GM18519 (cell line): Measurements from ENCODE around the gene KSR2.
"Not testable (repeated sequence)": the region's sequence is repeated elsewhere in the genome, so short reads cannot be mapped to it uniquely, and the experiment has no call there.

ENCODE experiments used
- ATAC-seq: cut with Tn5 transposase; IDR thresholded peaks from one replicate; pipeline ENCODE4 v1.9.1; 2021; ENCODE audit warnings: mild to moderate bottlenecking, moderate library complexity; ENCODE audit not compliant: unreplicated experiment, low FRiP score

KSR2 gene

DNA sequence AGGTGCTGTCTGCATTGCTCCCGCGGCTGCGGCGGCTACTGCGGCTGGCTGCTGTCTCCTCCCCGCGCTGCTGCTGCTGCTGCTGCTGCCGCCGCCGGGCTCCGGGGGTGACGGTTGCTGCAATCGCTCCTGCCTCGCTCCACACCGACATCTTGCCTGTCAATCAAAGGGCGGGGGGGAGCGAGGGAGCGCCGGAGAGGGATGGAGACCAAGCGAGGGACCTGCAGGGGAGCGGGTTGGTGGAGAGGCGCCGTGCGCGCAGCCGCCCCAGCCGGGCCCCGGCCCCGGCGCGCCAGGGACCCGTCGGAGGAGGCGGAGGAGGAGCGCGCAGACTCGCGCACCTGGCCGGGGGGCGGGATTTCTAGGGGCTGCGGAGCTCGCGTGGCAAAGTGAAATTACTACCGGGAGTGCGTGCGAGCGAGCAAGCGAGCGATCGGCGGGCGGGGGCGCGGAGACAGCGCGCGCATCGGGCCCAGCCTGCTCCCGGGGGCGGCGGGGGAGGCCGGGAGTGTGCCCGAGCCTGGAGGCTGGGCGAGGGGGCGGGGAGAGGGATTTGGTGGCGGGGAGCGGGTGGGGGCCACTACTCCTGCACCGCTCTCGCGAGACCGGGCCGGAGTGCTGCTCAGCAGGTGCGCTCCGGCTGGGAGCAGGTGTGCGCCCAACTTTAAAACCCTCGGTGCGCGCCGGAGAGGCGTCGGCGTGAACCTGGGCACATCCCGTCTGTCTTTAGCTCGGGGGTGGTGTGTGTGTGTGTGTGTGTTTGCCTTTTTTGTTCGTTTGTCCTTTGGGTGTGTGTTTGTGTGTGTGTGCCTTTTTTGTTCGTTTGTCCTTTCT is at the start of gene KSR2:
Gene KSR2, minus strand, starts transcription at position 165 of the 834 bp plus-strand sequence. CDS start 735 bp downstream, outside the sequence.
- peak; percentile 82 for ATAC-seq

DNA sequence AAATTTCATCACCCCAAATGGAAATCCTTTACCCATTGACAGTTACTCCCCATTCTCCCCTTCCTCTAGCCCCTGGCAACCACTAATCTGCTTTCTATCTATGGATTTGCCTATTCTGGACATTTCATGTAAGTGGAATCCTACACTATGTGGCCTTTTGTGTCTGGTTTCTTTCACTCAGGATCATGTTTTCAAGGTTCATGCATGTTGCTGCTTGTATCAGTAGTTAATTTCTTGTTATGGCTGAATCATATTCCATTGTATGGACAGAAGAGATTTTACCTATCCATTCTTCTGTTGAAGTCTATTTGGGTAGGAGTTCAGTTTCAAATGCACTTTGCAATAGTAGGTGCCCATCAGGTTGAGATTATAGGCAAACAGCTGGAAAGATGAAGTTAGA is 49.1 kb upstream of the KSR2 start:
- ATAC-seq = no peak

DNA sequence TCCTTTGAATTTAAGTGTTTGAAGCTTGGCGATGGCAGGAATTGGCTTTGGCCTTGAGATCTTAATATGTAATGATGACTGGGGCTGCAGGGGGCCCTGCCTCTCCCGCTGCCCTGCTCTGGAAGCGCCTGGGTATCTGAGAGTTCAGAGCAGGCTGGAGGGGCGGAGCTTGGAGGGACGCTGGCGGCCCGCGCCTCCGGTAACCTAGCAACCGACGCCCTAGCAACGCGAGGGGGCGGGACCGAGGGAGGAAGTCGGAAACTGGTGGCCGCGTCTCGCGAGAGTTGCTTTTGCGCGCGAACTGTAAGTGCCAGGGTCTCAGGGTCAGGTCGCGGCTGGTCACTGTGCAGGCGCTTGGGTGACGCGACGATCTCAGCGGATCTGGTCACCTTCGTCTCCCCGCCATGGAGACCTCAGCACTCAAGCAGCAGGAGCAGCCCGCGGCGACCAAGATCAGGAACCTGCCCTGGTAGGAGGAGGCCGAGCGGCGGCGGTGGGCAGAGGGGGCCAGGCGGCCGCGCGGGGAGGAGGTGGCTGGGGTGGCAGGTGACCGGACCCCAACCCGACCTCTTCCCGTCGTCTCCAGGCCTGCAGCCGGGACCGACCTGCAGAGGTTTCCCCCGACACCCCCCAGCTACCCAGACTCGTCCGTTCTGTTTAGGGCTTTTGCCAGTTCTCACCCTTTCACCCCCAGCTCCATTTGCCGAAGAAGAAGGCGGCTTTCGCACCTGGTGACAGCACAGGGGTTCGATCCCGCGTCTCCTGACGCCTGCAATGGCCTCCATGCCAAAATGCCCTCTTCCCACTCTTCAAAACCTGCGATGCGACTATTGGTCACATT is 47.9 kb upstream of the KSR2 start, which contains the start of gene RFC5:
Gene RFC5, plus strand, starts transcription at position 280 of the 841 bp plus-strand sequence. Its CDS starts 125 bp downstream, at position 405.
- peak; percentile 97 for ATAC-seq

DNA sequence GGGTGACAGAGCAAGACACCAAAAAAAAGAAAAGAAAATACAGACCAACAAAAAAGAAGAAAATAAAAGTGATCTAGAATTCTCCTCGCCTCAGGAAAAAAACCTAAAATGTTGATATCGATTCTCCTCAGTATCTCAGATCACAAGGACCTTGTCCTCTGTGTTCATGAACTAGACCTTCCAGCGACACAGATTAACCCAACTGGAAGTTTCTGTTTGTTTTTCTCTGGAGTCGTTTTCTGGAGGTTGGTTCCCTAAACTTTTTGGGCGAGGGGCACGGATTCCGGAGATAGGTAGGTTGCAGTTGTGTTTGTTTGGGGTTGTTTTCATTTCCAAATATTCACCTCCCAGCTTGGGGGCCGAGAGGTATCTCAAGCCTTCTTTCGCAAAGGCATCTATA is 47.2 kb upstream of the KSR2 start:
- no peak for ATAC-seq

DNA sequence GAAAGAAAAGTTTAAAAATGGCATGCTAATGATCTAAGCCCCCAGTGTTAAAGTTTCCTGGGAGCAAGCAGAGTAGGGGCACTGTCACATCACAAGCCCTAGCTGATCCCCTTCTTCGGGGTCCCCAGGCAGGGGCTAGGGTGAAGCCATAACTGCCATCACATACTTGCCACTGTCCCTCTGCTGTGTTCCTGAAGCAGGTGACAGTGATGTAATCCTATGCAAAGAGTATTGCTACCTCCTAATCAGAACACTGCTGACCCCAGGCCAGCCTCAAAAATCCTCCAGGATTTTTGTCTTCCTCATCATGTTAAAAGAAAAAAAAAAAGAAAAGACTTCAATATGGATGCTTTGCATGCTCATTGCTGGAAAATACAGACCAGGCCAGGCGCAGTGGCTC is 46.5 kb upstream of the KSR2 start:
- ATAC-seq = no peak

DNA sequence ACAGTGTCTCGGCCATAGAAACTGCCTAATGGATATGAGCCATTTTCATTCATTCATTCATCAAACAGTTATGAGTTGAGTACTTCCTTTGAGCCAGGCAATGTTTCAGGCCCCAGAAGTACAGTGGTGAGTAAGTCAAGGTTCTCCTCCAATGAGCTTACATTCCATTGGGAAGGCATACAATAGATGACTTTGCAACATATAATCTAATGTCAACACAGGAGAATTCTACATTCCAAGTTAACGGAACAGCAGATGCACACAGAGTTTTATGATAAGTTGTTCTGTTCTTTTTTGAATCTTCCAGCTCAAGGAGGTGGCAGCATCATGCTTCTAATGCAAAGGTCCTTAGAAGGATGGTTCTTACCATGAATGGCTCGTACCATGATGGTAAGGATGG is 44.5 kb upstream of the KSR2 start:
- no peak for ATAC-seq

DNA sequence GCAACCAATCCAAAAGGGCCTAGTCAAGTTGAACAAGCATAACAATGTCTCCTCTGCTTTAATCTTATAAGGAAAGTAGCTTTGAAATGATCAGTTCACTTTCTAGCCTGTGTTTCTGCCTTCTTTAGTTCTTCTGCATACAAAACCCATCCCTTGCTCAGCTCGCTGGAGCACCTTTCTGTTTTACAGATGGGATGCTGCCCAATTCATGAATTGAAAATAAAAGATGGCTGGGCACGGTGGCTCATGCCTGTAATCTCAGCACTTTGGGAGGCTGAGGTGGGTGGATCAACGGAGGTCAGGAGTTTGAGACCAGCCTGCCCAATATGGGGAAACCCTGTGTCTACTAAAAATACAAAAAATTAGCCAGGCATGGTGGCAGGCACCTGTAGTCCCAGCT is 43.2 kb upstream of the KSR2 start:
- ATAC-seq = no peak

DNA sequence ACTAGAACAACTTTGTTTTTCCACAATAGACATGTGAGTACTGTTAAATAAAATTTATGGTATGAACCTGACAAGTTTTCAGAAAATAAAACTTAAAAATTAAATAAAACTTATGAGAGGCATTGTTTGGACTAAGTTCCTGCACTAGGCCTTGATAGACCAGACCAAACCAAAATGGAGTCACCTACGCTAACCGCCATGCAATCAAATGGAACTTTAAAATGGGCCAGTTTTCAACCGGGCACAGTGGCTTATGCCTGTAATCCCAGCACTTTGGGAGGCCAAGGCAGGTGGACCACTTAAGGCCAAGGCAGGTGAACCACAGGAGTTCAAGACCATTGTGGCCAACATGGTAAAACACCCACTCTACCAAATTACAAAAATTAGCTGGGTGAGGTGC is 42.6 kb upstream of the KSR2 start:
- ATAC-seq = no peak

DNA sequence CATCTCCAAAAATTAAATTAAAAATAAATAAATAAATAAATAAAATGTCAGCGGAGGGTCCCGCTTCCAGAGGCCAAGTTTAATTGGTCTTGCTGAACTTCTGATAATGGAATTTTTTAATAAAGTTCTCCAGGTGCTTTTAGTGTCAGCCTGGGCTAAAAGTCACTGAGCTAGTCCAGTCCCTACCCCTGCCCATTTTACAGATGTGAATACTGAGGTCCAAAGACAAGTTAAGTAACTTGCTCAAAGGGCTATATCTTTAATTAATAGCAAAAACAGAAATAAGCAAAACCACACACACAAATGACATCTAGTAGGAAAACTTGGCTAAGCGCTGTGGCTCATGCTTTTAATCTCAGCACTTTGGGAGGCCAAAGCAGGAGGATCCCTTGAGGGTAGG is 42.1 kb upstream of the KSR2 start:
- no peak for ATAC-seq

DNA sequence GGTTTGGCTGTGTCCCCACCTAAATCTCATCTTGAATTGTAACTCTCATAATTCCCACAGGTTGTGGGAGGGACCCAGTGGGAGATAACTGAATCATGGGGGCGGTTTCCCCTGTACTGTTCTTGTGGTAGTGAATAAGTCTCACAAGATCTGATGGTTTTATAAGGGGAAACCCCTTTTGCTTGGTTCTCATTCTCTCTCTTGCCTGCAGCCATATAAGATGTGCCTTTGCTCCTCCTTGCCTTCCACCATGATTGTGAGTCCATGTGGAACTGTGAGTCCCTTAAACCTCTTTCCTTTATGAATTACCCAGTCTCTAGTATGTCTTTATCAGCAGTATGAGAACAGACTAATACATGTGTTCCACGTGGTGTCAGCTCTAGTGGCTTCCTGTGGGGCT is 31.0 kb upstream of the KSR2 start:
- not testable (repeated sequence) for ATAC-seq

DNA sequence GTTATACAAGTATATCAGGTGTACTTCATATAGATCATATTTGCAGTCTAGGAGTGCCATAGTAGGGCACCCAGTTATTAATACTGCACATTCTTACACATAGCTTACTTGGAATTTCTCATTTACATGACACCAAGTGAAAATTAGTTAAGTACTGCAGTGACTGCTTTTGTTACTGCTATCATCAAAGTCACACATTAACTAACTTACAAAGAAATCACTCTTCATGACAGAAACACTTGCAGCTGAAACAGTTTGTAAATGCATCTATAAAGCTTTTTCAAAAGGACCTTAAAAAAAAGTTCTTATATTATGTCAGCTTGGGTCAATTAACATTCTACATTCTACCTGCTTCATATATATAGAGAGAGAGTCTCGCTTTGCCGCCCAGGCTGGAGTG is 29.9 kb upstream of the KSR2 start:
- ATAC-seq = no peak

DNA sequence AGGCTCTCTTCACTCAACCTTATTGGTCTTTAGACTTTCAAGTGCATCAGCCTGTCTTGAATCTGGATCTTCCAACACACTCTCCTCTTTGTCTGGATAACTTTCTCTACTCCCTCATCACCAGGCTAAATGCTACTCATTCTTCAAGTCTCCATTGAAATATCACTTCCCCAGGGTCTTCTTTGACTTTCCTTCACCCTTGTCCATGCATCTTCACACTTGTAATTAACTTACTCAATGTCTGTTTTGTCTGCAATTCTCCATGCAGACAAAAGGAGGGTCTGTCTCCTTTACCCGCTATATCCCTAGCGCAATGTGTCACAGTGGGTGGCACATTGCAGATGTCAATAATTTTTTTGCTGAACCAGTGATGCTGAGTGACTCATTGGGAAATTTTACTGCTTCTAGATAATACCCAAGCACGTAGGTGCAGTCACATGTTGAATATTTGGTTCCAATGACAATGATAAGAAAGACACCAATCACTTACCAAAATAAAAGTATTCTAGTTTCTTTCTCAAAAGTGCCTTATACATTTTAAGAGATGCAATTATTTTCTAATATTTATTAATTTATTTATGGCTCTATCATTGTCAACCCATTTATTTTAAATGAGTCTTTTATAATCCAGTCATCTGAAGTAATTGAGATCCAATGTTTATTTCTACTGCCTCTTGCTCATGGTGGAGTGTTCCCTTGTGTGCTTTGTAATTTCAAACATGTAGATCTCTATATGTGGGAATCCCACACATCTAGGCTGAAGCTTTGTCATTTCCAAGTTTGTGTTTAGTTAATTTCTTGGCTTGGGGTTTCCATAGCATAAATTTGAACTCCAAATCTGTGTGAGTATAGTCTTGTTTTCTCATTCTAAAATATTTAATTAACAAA is 26.0 kb upstream of the KSR2 start:
- ATAC-seq = no peak

DNA sequence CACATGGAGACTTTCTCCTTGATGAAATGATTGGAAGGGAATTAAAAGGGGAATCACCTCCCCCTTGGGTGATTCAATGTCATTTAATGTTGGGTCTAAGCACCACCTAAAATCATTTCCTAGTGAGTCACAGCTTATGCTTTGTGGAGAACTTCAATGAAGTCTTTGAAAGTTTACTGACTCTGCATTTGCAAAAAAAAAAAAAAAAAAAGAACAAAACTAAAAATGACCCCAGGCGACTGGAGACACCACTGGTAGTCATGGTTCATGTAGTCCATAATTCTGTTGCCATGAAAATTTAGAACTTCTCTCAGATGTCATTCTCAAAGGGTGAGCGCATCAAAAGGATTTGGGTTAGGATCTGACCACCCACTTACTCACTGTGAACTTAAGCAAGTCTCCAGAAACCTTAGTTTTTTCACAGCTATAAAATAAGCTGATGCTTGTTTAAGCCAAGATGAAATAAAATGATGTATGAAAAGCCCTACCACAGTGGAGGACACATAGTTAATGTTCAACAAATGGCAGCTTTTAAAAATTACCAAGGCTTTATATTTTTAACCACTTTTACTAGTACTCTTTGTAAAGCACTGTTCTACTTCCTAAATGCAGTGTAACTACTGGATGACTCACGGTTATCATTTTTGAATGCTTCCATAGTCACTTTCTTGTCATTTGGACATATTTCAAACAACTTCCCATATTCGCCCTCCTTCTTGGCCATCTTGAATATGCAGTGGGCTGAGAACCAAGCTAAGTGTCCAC is 18.1 kb upstream of the KSR2 start:
- ATAC-seq = no peak

DNA sequence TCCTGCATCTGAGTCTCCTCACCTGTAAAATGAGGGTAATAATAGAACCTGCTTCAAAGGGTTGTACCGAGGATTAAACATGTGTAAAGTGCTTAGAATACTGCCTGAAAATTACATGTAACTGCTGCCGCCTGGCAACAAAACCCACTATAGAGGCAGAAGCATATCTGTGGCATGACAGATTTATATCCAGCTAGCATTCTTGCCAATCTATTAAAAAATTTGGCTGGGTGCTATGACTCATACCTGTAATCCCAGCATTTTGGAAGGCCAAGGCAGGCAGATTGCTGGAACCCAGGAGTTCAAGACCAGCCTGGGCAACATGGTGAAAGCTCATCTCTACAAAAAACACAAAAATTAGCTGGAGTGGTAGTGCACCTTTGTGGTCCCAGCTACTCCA is 16.4 kb upstream of the KSR2 start:
- no peak for ATAC-seq

DNA sequence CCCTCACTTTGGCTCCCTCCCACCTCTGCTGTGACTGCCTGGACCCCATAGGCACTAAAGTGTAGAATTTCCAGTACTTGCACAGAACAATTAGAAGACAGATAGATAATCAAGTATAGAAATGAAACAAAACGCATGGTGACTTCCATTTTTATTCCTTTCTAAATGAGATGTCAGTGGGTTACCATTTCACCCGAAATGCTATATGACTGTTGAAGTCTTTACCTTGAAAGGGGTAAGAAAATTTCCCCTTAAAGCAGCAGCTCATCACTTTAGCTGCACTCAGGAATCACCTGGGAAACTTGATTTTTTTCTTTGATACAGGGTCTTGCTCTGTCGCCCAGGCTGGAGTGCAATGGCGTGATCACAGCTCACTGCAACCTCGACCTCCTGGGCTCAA is 12.5 kb upstream of the KSR2 start:
- ATAC-seq = no peak

DNA sequence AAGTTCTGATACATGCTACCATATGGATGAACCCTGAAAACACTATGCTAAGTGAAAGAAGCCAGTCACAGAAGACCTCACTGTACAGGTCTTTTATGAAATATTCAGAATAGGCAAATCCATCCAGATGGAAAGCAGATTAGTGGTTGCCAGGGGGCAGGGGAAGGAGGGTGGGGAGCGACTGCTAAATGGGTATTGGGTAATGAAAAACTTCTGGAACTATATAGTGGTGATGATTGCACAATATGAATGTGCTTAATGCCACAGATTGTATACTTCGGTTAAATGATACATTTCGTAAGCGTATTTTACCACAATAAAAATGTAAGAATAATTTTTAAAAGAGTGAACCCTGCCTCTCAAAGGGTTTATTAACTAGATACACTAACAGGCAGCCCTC is 11.8 kb upstream of the KSR2 start:
- ATAC-seq = no peak

DNA sequence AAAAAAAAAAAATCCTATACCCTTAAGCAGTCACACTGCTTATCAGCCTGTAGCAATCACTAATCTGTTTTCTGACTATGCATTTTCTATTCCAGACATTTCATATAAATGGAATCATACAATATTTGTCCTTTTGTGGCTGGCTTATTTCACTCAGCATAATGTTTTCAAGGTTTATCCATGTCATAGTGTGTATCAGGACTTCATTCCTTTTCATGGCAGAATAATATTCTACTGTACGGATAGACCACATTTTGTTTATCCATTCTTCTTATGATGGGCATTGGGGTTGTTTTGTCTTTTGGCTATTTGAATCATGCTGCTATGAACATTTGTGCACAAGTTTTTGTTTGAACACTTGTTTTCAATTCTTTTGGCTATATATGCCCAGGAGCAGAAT is 8.6 kb upstream of the KSR2 start:
- ATAC-seq = no peak

DNA sequence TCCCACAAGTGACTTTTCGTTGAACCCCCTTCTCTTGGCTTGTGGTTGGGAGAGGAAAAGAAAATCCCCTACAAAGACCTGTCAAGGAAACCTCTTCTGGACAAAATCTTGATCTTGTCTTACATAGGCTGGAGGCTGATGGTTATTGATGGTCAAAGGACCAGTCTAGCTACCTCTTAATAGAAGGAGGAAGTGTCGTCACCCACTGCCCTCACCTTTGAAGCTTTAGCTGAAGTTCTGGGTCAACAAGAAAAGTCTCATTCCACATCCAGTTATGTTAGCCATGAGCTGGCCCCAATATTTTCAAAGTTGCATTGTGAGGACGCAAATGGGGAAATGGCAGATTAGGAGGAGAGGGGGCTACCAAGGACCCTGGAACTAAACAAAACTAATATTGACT is 6.2 kb upstream of the KSR2 start:
- no peak for ATAC-seq

DNA sequence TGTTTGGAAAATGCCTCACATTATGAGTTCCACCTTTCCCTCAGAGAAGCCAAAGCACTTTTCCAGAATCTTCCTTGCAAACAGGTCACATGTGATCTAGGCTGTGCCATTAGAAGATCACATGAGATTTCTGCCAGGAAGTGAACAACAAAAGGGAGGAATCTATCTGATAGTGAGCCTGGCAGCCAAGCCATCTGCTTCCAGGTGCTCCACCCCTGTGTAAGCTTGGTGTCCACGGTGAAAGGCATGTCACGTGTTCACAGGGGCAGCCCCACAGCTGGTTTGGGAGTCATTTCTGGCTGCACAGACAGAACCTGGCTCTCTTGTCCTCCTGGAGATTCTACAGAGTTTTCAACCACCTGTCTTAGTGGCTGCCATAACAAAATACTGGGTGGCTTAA is 3.5 kb upstream of the KSR2 start:
- no peak for ATAC-seq

DNA sequence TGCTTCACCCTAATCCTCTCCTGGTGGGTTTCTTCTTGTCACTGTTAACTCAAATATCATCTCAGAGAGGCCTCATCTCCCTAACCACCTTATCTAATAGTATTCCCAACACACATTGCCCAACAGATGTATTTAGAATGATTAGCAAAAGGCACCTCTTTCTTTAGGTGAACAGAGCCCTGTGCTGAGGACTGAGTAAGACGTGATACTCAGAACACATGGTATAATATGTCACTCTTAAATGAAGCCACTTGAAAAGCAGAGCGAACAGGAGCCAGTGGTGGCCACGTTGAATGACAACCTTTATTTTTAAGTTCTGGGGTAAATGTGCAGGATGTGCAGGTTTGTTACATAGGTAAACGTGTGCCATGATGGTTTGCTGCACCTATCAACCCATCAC is 1.5 kb upstream of the KSR2 start:
- no peak for ATAC-seq
